ENCODE results near the gene COL20A1. TPM values are rescaled to one million over a fixed set of nuclear protein-coding genes. Genes with fewer than 3 reads are reported as not detected.

COL20A1 gene
- total RNA-seq, 1 donor from 2014 or later: not detected

GRCh38 chr20:63325021-63325471 lies 32.1 kb downstream of the COL20A1 start:
- DNase-seq (ENCODE audit: extremely low spot score in 2 of 2): no peak
- TF ChIP-seq POLR2AphosphoS5 (IDR thresholded peaks at IDR 0.05; ENCODE audit: insufficient read depth in 1 of 2, low read depth in 1 of 2) (no peak), POLR2A (IDR thresholded peaks at IDR 0.05) (no peak), CTCF (IDR thresholded peaks at IDR 0.05) (no peak)
- intact Hi-C loops (cut with DNase I): no loop called here
- H3K9me3 ChIP-seq: no peaks in the 10 kb centered on the region
- H3K36me3 ChIP-seq: no peaks in the 10 kb centered on the region
- H3K4me1 ChIP-seq: peaks cover 7% of the 10 kb centered on the region
- no peak overlapping the region for H3K4me3 ChIP-seq
- no peak overlapping the region for H3K27ac ChIP-seq
- no peaks in the 10 kb centered on the region for H3K27me3 ChIP-seq

GRCh38 chr20:63325554-63326313 lies 32.7 kb downstream of the COL20A1 start:
- no peak overlapping the region for H3K27ac ChIP-seq
- no peaks in the 10 kb centered on the region for H3K9me3 ChIP-seq
- DNase-seq (ENCODE audit: extremely low spot score in 2 of 2): no peak
- no peaks in the 10 kb centered on the region for H3K36me3 ChIP-seq
- no peaks in the 10 kb centered on the region for H3K27me3 ChIP-seq
- H3K4me1 ChIP-seq: peaks cover 7% of the 10 kb centered on the region
- intact Hi-C loops (cut with DNase I): no loop called here
- H3K4me3 ChIP-seq: no peak overlapping the region
- TF ChIP-seq CTCF (IDR thresholded peaks at IDR 0.05): no peak
- no peak for TF ChIP-seq POLR2AphosphoS5 (IDR thresholded peaks at IDR 0.05; ENCODE audit: insufficient read depth in 1 of 2, low read depth in 1 of 2)
- no peak for TF ChIP-seq POLR2A (IDR thresholded peaks at IDR 0.05)

GRCh38 chr20:63326314-63327230 lies 33.6 kb downstream of the COL20A1 start:
- Histone ChIP-seq H3K4me3 (no peak overlapping the region), H3K4me1 (no peaks in the 10 kb centered on the region), H3K36me3 (no peaks in the 10 kb centered on the region), H3K27me3 (no peaks in the 10 kb centered on the region), H3K27ac (no peak overlapping the region), H3K9me3 (no peaks in the 10 kb centered on the region)
- intact Hi-C loops (cut with DNase I): no loop called here
- no peak for DNase-seq (ENCODE audit: extremely low spot score in 2 of 2)
- no peak for TF ChIP-seq POLR2A (IDR thresholded peaks at IDR 0.05)

- Histone ChIP-seq H3K27me3 (no peaks in the 10 kb centered on the region), H3K4me1 (no peaks in the 10 kb centered on the region), H3K4me3 (no peak overlapping the region), H3K27ac (no peak overlapping the region), H3K36me3 (no peaks in the 10 kb centered on the region), H3K9me3 (no peaks in the 10 kb centered on the region)
- intact Hi-C loops (cut with DNase I): no loop called here
- DNase-seq (ENCODE audit: extremely low spot score in 2 of 2): no peak
- no peak for TF ChIP-seq POLR2A (IDR thresholded peaks at IDR 0.05)
- TF ChIP-seq POLR2AphosphoS5 (IDR thresholded peaks at IDR 0.05; ENCODE audit: insufficient read depth in 1 of 2, low read depth in 1 of 2): no peak
- TF ChIP-seq CTCF (IDR thresholded peaks at IDR 0.05): no peak
Observed at GRCh38 chr20:63327231-63327745, 34.3 kb downstream of the COL20A1 start.

- no peaks in the 10 kb centered on the region for H3K36me3 ChIP-seq
- no peak for DNase-seq (ENCODE audit: extremely low spot score in 2 of 2)
- intact Hi-C loops (cut with DNase I): no loop called here
- H3K9me3 ChIP-seq: no peaks in the 10 kb centered on the region
- no peaks in the 10 kb centered on the region for H3K4me1 ChIP-seq
- TF ChIP-seq POLR2AphosphoS5 (IDR thresholded peaks at IDR 0.05; ENCODE audit: insufficient read depth in 1 of 2, low read depth in 1 of 2) (no peak), CTCF (IDR thresholded peaks at IDR 0.05) (no peak), POLR2A (IDR thresholded peaks at IDR 0.05) (no peak)
- no peaks in the 10 kb centered on the region for H3K27me3 ChIP-seq
- no peak overlapping the region for H3K4me3 ChIP-seq
- no peak overlapping the region for H3K27ac ChIP-seq
Observed at GRCh38 chr20:63328026-63328700, 35.2 kb downstream of the COL20A1 start.

Data from vagina (tissue), 2 donors.